ENCODE results near the gene LMF1. TPM values are rescaled to one million over a fixed set of nuclear protein-coding genes. Genes with fewer than 3 reads are reported as not detected.

LMF1 gene
- total RNA-seq, 2 donors from 2014 or later = 15.8 to 20.1 TPM

DNA sequence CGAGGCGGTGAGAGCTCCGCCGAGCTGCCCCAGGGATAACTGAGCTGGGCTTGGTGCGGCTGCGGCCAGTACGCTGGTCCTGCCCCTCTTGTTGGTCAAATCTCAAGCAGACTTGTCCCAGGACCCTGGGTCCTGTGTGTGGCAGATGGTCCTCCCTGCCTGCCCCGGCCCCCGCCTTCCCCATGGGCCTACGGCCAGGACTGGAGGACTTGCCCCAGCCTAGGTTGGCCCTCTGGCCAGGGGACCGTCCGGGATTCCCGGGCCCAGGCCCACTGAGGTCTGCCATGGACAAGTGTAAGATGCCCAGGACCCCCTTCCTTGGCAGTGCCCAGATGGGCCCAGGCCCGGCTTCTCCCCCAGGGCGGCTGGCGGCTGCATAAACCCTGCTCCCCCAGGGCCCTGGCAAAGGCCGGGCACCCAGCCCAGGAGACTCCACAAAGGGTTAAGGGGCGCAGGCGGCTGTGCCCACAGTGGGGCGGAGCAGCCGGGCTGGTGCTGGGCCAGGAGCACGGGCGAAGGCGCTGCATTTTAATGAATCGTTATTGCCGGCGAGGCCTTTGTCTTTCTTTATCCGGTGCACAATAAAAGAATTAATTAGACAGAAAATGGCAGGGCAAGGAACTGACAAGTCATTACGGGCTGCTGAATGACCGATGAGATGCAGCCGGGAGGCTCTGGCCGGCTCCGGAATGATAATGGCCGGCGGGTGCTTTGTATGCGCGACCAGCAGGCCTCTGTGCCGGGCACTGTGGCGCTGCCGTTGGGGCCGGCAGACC, 19.9 kb upstream of the LMF1 start:
- H3K27me3 ChIP-seq = no peaks in the 10 kb centered on the region
- no peaks in the 10 kb centered on the region for H3K4me1 ChIP-seq
- no peak for ATAC-seq
- no peak overlapping the region for H3K27ac ChIP-seq
- 78 to 82% methylated on average over 25 to 40 of the region's 41 CpGs for WGBS, 2 donors
- TF ChIP-seq CTCF (IDR thresholded peaks at IDR 0.05) (no peak), POLR2A (IDR thresholded peaks at IDR 0.05) (no peak)
- H3K4me3 ChIP-seq = no peak overlapping the region
- DNase-seq = no peak
- intact Hi-C loops (cut with DNase I) = no loop called here
- H3K36me3 ChIP-seq (replicated peaks in 1 of 2; ENCODE audit: insufficient read depth in 1 of 2, low read depth in 2 of 2) = no peaks in the 10 kb centered on the region
- H3K9me3 ChIP-seq = no peaks in the 10 kb centered on the region

- Histone ChIP-seq H3K27me3 (no peaks in the 10 kb centered on the region), H3K27ac (no peak overlapping the region), H3K4me1 (no peaks in the 10 kb centered on the region), H3K4me3 (no peak overlapping the region), H3K36me3 (replicated peaks in 1 of 2; ENCODE audit: insufficient read depth in 1 of 2, low read depth in 2 of 2) (no peaks in the 10 kb centered on the region), H3K9me3 (no peaks in the 10 kb centered on the region)
- DNase-seq = no peak
- no peak for TF ChIP-seq POLR2A (IDR thresholded peaks at IDR 0.05)
- no peak for TF ChIP-seq CTCF (IDR thresholded peaks at IDR 0.05)
- WGBS, 2 donors = 69 to 79% methylated on average over 4 to 8 of the region's 11 CpGs
- intact Hi-C loops (cut with DNase I) = no loop called here
- no peak for ATAC-seq
Measured at GRCh38 chr16:989354-989814, 18.6 kb upstream of the LMF1 start.

DNA sequence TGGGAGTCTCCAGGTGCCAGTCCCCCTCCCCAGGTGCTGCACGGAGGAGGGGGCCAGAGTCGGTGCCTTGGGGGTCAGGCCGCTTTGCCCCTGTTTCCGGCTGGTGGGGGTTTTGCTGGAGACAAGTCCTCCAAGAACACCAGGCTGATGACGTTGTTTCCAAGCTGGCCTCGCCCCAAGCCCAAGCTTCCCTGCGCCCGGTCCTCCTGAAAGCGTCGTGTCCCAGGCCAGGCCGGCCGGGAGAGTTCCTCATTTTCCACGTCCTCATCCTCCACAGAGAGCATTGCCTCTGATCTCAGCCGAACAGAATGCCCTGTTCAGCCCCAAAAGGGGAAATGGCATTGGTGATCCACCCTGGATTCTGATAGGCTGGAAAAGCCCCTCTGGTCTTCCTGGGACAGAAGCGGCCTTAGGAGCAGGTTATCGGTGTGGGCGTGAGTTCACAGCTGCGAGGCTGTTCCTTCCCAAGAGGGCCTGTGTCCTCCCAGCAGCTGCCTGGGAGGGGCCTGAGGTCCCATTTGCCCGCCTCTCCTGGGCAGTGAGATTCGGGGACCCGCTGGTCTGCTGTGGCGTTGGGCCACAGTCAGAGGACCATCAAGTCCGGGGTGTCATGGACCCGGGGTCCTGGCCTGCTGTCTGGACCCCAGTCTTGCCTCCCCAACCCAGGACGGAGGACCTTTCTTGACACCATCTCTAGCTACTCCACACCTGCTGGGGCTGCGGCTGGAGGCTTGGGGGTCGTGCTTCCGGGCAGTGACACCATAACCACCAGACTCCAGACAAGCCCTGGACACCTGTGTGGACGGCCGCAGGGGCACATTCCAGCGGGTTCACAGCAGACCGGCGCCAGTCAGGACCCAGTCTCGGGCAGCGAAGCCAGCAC, 17.9 kb upstream of the LMF1 start:
- H3K27me3 ChIP-seq = no peaks in the 10 kb centered on the region
- H3K27ac ChIP-seq = no peak overlapping the region
- H3K4me1 ChIP-seq = no peaks in the 10 kb centered on the region
- intact Hi-C loops (cut with DNase I) = no loop called here
- H3K36me3 ChIP-seq (replicated peaks in 1 of 2; ENCODE audit: insufficient read depth in 1 of 2, low read depth in 2 of 2) = no peaks in the 10 kb centered on the region
- 72% methylated on average over 31 of the region's 35 CpGs; no CpG with 5 or more reads in 1 of the 2 donors for WGBS, 2 donors
- TF ChIP-seq CTCF (IDR thresholded peaks at IDR 0.05) (no peak), POLR2A (IDR thresholded peaks at IDR 0.05) (no peak)
- no peaks in the 10 kb centered on the region for H3K9me3 ChIP-seq
- DNase-seq (no peak), ATAC-seq (no peak)
- H3K4me3 ChIP-seq = no peak overlapping the region

DNA sequence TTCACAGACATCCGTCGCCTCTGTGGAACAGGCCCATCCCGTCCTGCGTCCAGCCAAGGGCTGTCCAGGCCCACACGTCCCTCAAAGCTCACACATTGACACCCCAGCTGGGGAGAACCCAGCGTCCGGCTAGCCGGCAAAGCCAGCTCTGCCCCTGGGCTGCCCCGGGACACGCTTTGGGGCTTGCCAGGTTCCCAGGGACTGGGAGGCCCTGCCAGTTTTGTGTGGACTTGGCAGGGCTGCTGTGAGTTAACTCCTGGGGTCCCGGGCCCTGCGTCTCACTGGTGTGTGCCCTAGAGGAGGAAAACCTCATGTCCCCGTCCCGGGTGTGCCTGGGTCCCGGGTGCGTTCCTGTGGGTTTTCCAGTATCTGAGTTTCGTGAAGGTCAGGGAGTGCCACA, 17.1 kb upstream of the LMF1 start:
- no peak overlapping the region for H3K27ac ChIP-seq
- no peak for ATAC-seq
- H3K9me3 ChIP-seq = no peaks in the 10 kb centered on the region
- WGBS, 2 donors = 61 to 65% methylated on average over 5 to 17 of the region's 17 CpGs
- no peak for DNase-seq
- no peaks in the 10 kb centered on the region for H3K36me3 ChIP-seq (replicated peaks in 1 of 2; ENCODE audit: insufficient read depth in 1 of 2, low read depth in 2 of 2)
- no peaks in the 10 kb centered on the region for H3K27me3 ChIP-seq
- no peaks in the 10 kb centered on the region for H3K4me1 ChIP-seq
- intact Hi-C loops (cut with DNase I) = no loop called here
- TF ChIP-seq CTCF (IDR thresholded peaks at IDR 0.05) = no peak
- TF ChIP-seq POLR2A (IDR thresholded peaks at IDR 0.05) = no peak
- no peak overlapping the region for H3K4me3 ChIP-seq
